ENCODE measurements around the gene LEFTY2.

Gene LEFTY2

DNA sequence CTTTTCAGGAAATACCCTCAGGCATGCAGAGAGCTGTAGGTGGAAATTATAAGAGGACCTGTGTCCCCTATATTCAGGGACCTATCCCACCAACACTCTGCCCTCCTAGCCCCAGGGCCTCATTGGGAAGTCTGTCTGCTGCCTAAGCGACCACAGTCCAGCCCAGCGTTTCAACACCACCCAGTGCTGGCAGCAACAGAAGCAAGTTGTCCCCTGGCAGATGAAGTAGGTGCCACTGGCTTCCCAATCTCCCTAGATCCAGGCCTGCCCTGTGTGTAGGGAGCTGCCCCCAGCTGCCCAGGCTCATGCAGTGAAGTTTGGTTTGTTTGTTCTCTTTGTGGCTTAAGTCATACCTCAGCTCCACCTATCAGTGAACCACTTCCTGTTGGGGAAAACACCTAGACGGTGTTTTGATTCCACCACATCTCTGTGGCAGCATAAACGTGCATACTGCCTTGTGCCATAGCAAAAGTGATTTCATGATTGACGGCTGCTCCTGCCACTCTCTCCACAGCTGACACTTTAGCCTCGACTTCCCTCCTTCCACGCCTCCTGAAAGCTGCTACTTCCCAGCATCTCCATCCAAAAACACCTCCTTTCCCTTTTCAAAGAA, 44.0 kb downstream of the LEFTY2 start:
- Histone ChIP-seq H2AFZ (ENCODE audit: low read depth, low read length, severe bottlenecking) (peak overlapping the region; percentile 62), H3K36me3 (ENCODE audit: low read length) (no peaks in the 10 kb centered on the region), H3K4me3 (ENCODE audit: insufficient read depth, low read length, poor library complexity, severe bottlenecking) (no peak overlapping the region), H3K79me2 (ENCODE audit: insufficient read depth, low read length) (no peaks in the 10 kb centered on the region), H4K20me1 (ENCODE audit: low read depth, low read length) (no peaks in the 10 kb centered on the region), H3K9me3 (ENCODE audit: insufficient read depth, low read length) (no peaks in the 10 kb centered on the region), H3K27me3 (ENCODE audit: low read length) (no peaks in the 10 kb centered on the region), H3K27ac (ENCODE audit: low read depth, low read length) (peak overlapping the region; percentile 71), H3K4me2 (ENCODE audit: low read depth, low read length, poor library complexity, severe bottlenecking) (peak overlapping the region; percentile 47), H3K9me2 (replicated peaks; ENCODE audit: insufficient read depth, low read length) (no peaks in the 10 kb centered on the region), H3K9ac (ENCODE audit: low read length) (peak overlapping the region; percentile 18; the same call in 1 of the 2 replicates), H3F3A (ENCODE audit: insufficient read depth) (peaks cover 13% of the 10 kb centered on the region; the same call in 1 of the 2 replicates)
- no peak for TF ChIP-seq EZH2phosphoT487 (conservative IDR thresholded peaks at IDR 0.05; ENCODE audit: low read length)
- TF ChIP-seq, protein P1, sequence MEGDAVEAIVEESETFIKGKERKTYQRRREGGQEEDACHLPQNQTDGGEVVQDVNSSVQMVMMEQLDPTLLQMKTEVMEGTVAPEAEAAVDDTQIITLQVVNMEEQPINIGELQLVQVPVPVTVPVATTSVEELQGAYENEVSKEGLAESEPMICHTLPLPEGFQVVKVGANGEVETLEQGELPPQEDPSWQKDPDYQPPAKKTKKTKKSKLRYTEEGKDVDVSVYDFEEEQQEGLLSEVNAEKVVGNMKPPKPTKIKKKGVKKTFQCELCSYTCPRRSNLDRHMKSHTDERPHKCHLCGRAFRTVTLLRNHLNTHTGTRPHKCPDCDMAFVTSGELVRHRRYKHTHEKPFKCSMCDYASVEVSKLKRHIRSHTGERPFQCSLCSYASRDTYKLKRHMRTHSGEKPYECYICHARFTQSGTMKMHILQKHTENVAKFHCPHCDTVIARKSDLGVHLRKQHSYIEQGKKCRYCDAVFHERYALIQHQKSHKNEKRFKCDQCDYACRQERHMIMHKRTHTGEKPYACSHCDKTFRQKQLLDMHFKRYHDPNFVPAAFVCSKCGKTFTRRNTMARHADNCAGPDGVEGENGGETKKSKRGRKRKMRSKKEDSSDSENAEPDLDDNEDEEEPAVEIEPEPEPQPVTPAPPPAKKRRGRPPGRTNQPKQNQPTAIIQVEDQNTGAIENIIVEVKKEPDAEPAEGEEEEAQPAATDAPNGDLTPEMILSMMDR (IDR thresholded peaks at IDR 0.05; ENCODE audit: insufficient read depth, low read length, poor library complexity, severe bottlenecking): no peak

DNA sequence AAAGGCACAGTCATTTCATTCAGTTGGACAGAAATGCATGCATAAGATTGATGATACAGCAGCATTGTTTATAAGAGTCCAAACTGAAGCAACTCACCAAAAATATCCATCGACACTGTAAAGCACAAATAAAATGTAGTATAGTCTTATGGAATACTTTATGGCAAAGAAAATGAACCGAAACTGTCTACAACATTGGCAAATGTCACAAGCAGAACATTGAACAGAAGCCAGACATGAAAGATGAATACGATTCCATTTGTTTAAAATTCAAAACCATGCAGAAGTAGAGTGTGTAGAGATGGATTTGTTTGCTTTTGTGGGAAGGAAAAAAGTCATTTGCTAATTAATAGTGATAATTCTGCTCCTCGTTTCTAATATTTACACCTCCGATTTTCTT, 44.5 kb downstream of the LEFTY2 start:
- peak overlapping the region; percentile 47 for H3K4me2 ChIP-seq (ENCODE audit: low read depth, low read length, poor library complexity, severe bottlenecking)
- H3K4me3 ChIP-seq (ENCODE audit: insufficient read depth, low read length, poor library complexity, severe bottlenecking): no peak overlapping the region

DNA sequence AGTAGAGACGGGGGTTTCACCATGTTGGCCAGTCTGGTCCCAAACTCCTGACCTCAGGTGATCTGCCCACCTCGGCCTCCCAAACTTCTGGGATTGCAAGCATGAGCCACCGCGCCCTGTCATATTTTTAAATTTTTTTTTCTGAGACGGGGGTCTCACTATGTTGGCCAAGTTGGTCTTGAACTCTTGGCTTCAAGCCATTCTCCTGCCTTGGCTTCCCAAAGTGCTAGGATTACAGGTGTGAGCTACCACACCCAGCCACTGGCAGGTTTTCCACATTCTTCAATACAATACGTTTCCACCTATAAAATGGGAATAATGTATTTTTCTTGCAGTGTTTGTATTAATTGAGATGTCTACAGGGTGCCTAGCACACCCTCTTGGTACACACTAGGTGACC, 48.7 kb downstream of the LEFTY2 start:
- Histone ChIP-seq H3K27me3 (ENCODE audit: low read length) (no peaks in the 10 kb centered on the region), H3F3A (ENCODE audit: insufficient read depth) (0 out of 2 replicates have a peak, but pooled peaks cover under 1% of the 10 kb centered on the region), H3K4me3 (ENCODE audit: insufficient read depth, low read length, poor library complexity, severe bottlenecking) (no peak overlapping the region), H3K9me3 (ENCODE audit: insufficient read depth, low read length) (no peaks in the 10 kb centered on the region), H3K36me3 (ENCODE audit: low read length) (no peaks in the 10 kb centered on the region), H3K27ac (ENCODE audit: low read depth, low read length) (no peak overlapping the region), H3K9ac (ENCODE audit: low read length) (no peak overlapping the region), H4K20me1 (ENCODE audit: low read depth, low read length) (no peaks in the 10 kb centered on the region), H3K9me2 (replicated peaks; ENCODE audit: insufficient read depth, low read length) (no peaks in the 10 kb centered on the region), H3K79me2 (ENCODE audit: insufficient read depth, low read length) (no peaks in the 10 kb centered on the region), H3K4me2 (ENCODE audit: low read depth, low read length, poor library complexity, severe bottlenecking) (no peak overlapping the region), H2AFZ (ENCODE audit: low read depth, low read length, severe bottlenecking) (no peak overlapping the region)
- TF ChIP-seq, protein P1 (IDR thresholded peaks at IDR 0.05; ENCODE audit: insufficient read depth, low read length, poor library complexity, severe bottlenecking): no peak
- no peak for TF ChIP-seq EZH2phosphoT487 (conservative IDR thresholded peaks at IDR 0.05; ENCODE audit: low read length)

More for the DNA sequence above, 44.5 kb downstream of the LEFTY2 start:
- H3K27me3 ChIP-seq (ENCODE audit: low read length): no peaks in the 10 kb centered on the region
- peak overlapping the region; percentile 71 for H3K27ac ChIP-seq (ENCODE audit: low read depth, low read length)
- no peaks in the 10 kb centered on the region for H3K9me3 ChIP-seq (ENCODE audit: insufficient read depth, low read length)
- no peaks in the 10 kb centered on the region for H3K36me3 ChIP-seq (ENCODE audit: low read length)
- no peaks in the 10 kb centered on the region for H3K9me2 ChIP-seq (replicated peaks; ENCODE audit: insufficient read depth, low read length)
- peaks cover 13% of the 10 kb centered on the region; the same call in 1 of the 2 replicates for H3F3A ChIP-seq (ENCODE audit: insufficient read depth)
- 0 out of 2 replicates have a peak overlapping the region, but pooled peaks have one; percentile 18 for H3K9ac ChIP-seq (ENCODE audit: low read length)
- no peaks in the 10 kb centered on the region for H4K20me1 ChIP-seq (ENCODE audit: low read depth, low read length)
- no peak for TF ChIP-seq EZH2phosphoT487 (conservative IDR thresholded peaks at IDR 0.05; ENCODE audit: low read length)
- TF ChIP-seq, protein P1 (IDR thresholded peaks at IDR 0.05; ENCODE audit: insufficient read depth, low read length, poor library complexity, severe bottlenecking): no peak
- peak overlapping the region; percentile 15 for H2AFZ ChIP-seq (ENCODE audit: low read depth, low read length, severe bottlenecking)
- H3K79me2 ChIP-seq (ENCODE audit: insufficient read depth, low read length): no peaks in the 10 kb centered on the region

All from SU-DHL-6 (cell line).